ENCODE results near the gene JMJD4. TPM values are rescaled to one million over a fixed set of nuclear protein-coding genes. Genes with fewer than 3 reads are reported as not detected.

JMJD4 gene
- total and polyA plus RNA-seq, 2 experiments from 2014 or later, result 30.1 to 42.3 TPM

DNA sequence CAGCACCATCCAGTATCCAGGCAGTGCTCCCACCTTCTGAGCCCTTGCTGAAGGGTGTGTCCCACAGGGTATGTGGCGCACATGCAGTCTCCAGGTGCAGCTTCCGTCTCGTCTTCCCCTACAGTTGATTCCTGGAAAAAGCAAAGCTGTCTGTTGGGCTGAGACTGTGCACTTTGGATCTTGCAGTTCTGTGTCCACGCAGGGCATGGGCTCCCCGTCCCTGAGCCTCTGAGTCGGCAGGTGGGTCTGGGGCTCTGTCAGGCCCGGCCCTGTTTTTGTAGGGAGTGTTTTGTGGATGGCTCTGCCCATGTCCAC, 33.0 kb upstream of the JMJD4 start:
- Histone ChIP-seq H3K36me3 (peaks cover 17% of the 10 kb centered on the region), H3K27ac (no peak overlapping the region), H3K4me1 (ENCODE audit: low read depth) (no peaks in the 10 kb centered on the region), H3K9me3 (ENCODE audit: low read depth) (no peaks in the 10 kb centered on the region), H3K4me3 (no peak overlapping the region), H3K27me3 (no peaks in the 10 kb centered on the region)
- TF ChIP-seq, protein P1, sequence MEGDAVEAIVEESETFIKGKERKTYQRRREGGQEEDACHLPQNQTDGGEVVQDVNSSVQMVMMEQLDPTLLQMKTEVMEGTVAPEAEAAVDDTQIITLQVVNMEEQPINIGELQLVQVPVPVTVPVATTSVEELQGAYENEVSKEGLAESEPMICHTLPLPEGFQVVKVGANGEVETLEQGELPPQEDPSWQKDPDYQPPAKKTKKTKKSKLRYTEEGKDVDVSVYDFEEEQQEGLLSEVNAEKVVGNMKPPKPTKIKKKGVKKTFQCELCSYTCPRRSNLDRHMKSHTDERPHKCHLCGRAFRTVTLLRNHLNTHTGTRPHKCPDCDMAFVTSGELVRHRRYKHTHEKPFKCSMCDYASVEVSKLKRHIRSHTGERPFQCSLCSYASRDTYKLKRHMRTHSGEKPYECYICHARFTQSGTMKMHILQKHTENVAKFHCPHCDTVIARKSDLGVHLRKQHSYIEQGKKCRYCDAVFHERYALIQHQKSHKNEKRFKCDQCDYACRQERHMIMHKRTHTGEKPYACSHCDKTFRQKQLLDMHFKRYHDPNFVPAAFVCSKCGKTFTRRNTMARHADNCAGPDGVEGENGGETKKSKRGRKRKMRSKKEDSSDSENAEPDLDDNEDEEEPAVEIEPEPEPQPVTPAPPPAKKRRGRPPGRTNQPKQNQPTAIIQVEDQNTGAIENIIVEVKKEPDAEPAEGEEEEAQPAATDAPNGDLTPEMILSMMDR (IDR thresholded peaks at IDR 0.05; ENCODE audit: low read depth, low read length), result no peak
- no peak for DNase-seq (ENCODE audit: low read depth in 1 of 2, low spot score in 1 of 2)

DNA sequence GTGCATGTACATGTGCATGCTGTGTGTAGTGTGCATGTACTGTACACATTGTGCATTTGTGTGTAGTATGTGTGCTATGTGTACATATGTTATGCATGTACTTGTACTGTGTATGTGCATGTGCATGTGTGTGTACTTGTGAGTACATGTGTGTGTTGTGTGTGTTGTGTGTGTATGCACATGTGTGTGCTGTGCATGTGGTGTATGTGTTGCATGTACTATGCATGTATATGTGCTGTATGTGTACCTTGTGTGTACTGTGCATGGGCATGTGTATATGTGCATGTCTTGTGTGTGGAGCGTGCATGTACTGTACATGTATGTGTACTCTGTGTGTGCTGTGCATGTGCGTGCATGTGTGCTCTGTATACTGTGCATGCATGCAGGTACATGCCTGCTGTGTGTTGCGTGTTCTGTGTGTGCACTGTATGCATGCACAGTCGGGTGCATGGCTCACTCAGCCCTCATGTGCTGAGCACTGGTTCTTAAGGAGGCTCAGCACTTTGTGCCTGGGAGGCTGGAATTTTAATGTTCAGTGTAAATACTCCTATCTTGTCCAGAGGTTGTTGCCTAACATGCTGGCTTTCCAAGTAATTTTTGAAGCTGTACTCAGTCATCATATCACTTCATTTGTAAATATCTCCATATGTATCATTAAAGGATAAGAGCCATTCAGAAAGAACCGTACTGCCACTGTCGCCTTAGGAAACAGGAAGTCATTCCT, 32.5 kb upstream of the JMJD4 start:
- Histone ChIP-seq H3K4me3 (no peak overlapping the region), H3K4me1 (ENCODE audit: low read depth) (peaks cover 4% of the 10 kb centered on the region), H3K9me3 (ENCODE audit: low read depth) (no peaks in the 10 kb centered on the region), H3K36me3 (peaks cover 17% of the 10 kb centered on the region), H3K27ac (no peak overlapping the region), H3K27me3 (no peaks in the 10 kb centered on the region)
- TF ChIP-seq, protein P1 (IDR thresholded peaks at IDR 0.05; ENCODE audit: low read depth, low read length), result no peak
- DNase-seq (ENCODE audit: low read depth in 1 of 2, low spot score in 1 of 2), result no peak

DNA sequence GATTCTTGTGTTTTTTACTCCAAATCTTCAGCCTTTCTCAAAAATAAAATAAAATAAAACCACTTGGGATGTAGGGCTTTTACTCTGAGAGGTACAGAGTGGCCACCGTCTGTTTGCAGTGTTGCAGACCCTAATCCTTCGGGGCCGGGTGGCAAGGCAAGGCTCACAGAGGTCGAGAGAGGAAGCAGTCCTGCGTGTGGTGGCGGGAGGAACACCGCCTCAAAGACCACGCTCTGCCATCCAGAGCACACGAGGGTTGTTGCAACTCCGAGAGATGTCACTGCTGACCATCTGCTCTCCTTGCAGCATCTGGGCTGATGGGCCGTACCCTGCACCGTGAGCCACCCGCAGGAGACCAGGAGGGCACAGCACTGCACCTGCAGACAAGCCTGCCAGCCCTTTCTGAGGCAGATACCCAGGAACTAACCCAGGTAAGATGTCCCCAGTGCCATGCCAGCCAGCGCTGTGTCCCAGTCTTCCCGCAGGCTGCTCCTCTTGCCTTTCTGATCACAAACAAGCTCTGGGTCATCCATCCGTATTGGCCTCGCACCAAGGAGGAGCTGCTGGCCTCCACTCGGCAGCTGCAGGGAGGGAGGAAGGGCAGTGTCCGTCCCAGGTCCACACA, 31.7 kb upstream of the JMJD4 start:
- Histone ChIP-seq H3K36me3 (peaks cover 17% of the 10 kb centered on the region), H3K9me3 (ENCODE audit: low read depth) (no peaks in the 10 kb centered on the region), H3K4me1 (ENCODE audit: low read depth) (peaks cover 5% of the 10 kb centered on the region), H3K27ac (no peak overlapping the region), H3K4me3 (no peak overlapping the region), H3K27me3 (no peaks in the 10 kb centered on the region)
- DNase-seq (ENCODE audit: low read depth in 1 of 2, low spot score in 1 of 2), result no peak
- TF ChIP-seq, protein P1 (IDR thresholded peaks at IDR 0.05; ENCODE audit: low read depth, low read length), result no peak

DNA sequence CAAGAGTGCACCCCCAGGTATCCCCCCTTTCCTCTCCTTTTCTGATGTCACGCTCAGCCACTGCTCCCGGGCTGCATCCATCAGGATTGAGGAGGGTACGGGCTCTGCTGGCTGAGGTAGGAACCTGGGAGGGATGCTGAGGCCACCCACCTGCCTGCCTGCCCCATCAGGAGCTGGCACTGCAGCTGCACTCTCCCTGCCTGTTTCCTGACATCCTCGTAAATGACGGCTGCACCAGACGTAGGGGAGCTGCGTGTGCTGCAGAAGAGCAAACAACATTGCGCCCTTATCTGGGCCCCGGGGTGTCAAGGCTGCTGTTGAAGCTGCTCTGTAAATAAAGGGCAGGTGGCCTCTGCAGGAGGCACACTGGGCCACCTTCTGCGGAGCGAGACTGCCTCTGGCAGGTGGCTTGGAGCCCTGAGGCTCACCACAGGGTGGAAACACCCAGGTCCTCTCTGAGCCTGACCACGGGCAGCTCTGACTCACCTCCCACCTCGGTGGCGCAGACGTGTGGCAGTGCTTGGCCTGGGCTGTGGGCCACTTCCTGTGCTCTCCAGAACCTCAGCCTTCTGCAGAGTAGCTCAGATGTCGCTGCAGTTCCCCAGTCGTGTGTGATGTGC, 31.0 kb upstream of the JMJD4 start:
- TF ChIP-seq, protein P1 (IDR thresholded peaks at IDR 0.05; ENCODE audit: low read depth, low read length), result no peak
- H3K4me1 ChIP-seq (ENCODE audit: low read depth), result peaks cover 5% of the 10 kb centered on the region
- H3K4me3 ChIP-seq, result no peak overlapping the region
- no peaks in the 10 kb centered on the region for H3K27me3 ChIP-seq
- peaks cover 17% of the 10 kb centered on the region for H3K36me3 ChIP-seq
- no peaks in the 10 kb centered on the region for H3K9me3 ChIP-seq (ENCODE audit: low read depth)
- H3K27ac ChIP-seq, result no peak overlapping the region
- no peak for DNase-seq (ENCODE audit: low read depth in 1 of 2, low spot score in 1 of 2)

DNA sequence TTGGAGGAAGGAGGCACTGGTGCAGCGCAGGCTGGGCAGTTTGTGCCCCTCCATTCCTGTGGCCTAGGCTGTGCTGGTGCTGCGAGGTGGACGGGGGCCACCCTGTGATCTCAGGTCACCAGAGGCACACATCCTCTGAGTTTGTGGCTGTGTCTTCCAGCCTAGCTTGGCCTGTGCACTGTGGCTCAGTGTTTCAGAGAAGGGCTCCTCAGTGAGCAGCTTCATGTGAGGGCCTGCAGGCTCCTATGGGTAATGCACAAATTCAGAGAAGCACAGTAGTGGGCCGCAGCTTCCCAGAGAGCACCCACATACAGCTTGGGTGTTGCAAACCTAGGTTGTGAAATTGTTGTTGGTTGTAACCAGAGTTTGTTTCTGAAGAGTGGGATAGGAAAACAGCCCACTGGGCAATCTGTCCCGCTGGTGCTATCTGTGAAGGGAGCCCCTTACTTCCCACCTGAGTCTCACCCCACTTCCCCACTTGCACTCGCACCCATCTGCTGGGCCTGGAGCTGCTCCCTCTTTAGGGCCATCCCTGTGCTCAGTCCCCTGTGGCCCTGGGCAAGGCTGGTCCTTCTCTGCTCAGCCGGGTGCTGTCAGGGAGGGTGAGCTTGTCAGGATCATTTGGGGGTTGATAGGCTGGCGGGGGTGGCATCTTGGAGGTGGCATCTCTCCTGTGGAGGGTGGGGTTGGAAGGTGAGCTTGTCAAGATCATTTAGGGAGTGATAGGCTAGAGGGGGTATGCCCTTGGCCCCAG, 30.3 kb upstream of the JMJD4 start:
- H3K4me1 ChIP-seq (ENCODE audit: low read depth), result peaks cover 5% of the 10 kb centered on the region
- DNase-seq (ENCODE audit: low read depth in 1 of 2, low spot score in 1 of 2), result no peak
- H3K36me3 ChIP-seq, result peaks cover 17% of the 10 kb centered on the region

More for the DNA sequence above, 30.3 kb upstream of the JMJD4 start:
- no peak overlapping the region for H3K4me3 ChIP-seq
- TF ChIP-seq, protein P1 (IDR thresholded peaks at IDR 0.05; ENCODE audit: low read depth, low read length), result no peak
- H3K9me3 ChIP-seq (ENCODE audit: low read depth), result no peaks in the 10 kb centered on the region
- H3K27ac ChIP-seq, result no peak overlapping the region
- H3K27me3 ChIP-seq, result no peaks in the 10 kb centered on the region
